T-helper 17 cell (primary cell): ENCODE results near the gene ELF1. TPM values are rescaled to one million over a fixed set of nuclear protein-coding genes. Genes with fewer than 3 reads are reported as not detected.

Source experiments
- ATAC-seq: fragments of 150-1000 bp; cut with Tn5 transposase; 2 replicates; pipeline ENCODE4 v1.10.0; 2021; ENCODE audit warnings: mild to moderate bottlenecking, moderate library complexity
- DNase-seq, 3 donors: peaks; one replicate each; pipeline versions ENCODE4 v3.0.0 to v3.0.0-alpha.2; 2020 to 2021
- H3K9me3 ChIP-seq: one replicate; pipeline ENCODE4 v1.7.0; 2013; ENCODE audit warnings: low read length, mild to moderate bottlenecking; ENCODE audit not compliant: control insufficient read depth, poor library complexity, severe bottlenecking
- H3K27ac Mint-ChIP-seq: one replicate; pipeline ENCODE4 v1.8.0; 2022; ENCODE audit warnings: mild to moderate bottlenecking, moderate library complexity, mixed read lengths
- H3K27me3 Mint-ChIP-seq: one replicate; pipeline ENCODE4 v1.8.0; 2022; ENCODE audit warnings: mixed read lengths
- H3K36me3 Mint-ChIP-seq: one replicate; pipeline ENCODE4 v1.8.0; 2022; ENCODE audit warnings: low read depth, mixed read lengths
- H3K4me1 Mint-ChIP-seq: one replicate; pipeline ENCODE4 v1.8.0; 2022; ENCODE audit warnings: mild to moderate bottlenecking, mixed read lengths
- H3K4me3 Mint-ChIP-seq: one replicate; pipeline ENCODE4 v1.8.0; 2022; ENCODE audit warnings: mild to moderate bottlenecking, moderate library complexity, mixed read lengths
- total RNA-seq, 4 donors: library from RNA in 2 of 4; stranded (reverse) in 2 of 4; gene quantifications; one replicate each; pipeline ENCODE4 v1.2.3 and lab custom pipeline; 2022 to 2026

ELF1 gene
- total RNA-seq, 2 donors from 2014 or later = 197 to 232 TPM

DNA sequence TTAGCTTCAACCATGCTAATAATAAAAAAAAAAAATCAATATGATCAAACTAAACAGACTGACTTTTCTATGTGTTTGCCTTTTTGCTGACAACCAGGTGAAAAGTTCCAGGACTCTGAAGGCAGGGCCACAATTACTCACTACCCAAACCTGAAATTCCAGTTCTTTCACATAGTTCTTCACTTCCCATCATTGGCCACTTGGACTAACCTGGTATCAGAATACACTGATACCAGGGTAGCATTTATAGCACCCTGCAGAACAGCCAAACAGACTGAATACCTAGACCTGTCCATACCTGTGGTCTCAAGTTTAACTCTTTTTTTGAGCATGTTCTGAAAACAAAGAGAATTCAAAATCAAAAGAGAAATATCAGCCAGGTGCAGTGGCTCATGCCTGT lies 25.1 kb downstream of the ELF1 start:
- H3K4me1 Mint-ChIP-seq = peaks cover 41% of the 10 kb centered on the region
- peak overlapping the region; percentile 57 for H3K4me3 Mint-ChIP-seq
- DNase-seq (no peak), ATAC-seq (peak; percentile 27)
- H3K27me3 Mint-ChIP-seq = no peaks in the 10 kb centered on the region
- H3K36me3 Mint-ChIP-seq = peaks cover under 1% of the 10 kb centered on the region
- no peaks in the 10 kb centered on the region for H3K9me3 ChIP-seq
- H3K27ac Mint-ChIP-seq = peak overlapping the region; percentile 93

DNA sequence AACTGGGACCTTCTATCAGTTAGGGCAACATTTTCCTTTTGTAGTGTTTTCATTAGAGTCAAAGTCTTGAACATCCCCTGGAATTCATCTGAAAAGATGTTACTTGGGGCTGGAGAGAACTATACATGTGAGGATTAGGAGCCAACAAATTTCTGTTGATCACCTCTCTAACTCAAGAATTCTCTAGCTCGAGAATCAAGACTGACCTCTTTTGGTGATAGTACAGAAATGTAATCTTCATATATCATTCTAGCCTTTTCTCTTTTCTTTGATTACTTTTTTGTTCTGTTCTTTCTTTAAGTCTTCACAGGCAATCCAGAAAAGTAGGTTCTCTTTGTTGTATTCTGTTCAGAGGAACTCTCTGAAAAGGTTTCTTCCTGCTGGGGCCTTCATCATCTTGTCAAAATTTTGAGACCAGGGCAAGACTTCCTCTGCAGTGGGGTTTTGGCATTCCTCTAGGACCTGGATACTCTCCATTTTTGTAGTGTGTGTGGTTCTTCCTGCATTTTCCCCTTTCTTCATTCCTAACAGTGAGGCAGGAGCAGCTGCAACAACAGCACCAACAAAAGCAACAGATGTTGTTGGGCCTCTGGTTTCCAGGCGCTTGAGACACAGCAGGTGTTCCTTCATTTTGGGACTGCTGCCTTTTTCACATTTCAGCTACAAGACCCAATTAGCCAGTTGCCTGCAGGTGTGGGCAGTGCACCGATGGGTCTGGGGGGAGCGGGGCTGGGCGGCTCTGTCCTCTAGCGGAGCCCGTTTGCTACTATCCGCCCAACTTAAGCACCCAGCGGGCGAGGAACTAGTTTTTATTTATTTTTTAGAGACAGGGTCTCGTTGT lies 26.2 kb downstream of the ELF1 start:
- no peaks in the 10 kb centered on the region for H3K36me3 Mint-ChIP-seq
- peak; percentile 54 for ATAC-seq

DNA sequence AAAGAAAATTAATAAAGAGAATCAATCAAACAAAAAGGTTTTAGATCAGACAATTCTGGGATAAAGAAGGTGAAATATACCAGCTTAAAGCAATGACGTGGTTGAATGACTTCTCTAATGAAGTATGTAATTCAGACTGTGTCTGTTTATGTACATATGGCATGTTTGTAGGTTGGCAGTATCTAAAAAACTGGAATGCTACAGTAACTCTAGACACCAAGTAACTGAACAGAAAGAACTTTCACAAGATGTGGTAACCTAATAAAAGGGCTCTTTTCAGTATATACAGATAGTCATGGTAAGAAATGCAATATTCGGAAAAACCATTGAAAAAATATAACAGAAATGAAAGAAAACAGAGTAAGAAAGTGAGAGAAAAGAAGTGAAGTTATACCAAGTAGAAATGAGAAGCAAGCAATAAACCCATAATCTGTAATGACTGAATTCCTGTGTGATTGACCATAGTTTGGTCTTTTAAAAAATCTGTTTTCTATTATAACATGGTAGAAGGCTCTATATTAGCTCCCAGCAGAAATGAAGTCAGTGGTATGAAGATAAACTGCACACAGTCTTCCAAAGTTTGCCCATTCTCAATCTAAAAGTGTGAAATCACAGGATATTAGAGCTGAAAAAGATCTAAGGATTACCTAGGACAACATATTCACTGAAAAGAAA lies 31.4 kb downstream of the ELF1 start:
- ATAC-seq (no peak), DNase-seq (no peak)
- Mint-ChIP-seq H3K4me1 (peaks cover 50% of the 10 kb centered on the region), H3K27ac (peak overlapping the region; percentile 88), H3K4me3 (peak overlapping the region; percentile 55), H3K36me3 (no peaks in the 10 kb centered on the region), H3K27me3 (no peaks in the 10 kb centered on the region)
- no peaks in the 10 kb centered on the region for H3K9me3 ChIP-seq

More for the DNA sequence above, 26.2 kb downstream of the ELF1 start:
- H3K9me3 ChIP-seq = no peaks in the 10 kb centered on the region
- peak overlapping the region; percentile 93 for H3K27ac Mint-ChIP-seq
- H3K4me1 Mint-ChIP-seq = peaks cover 46% of the 10 kb centered on the region
- DNase-seq = no peak
- H3K27me3 Mint-ChIP-seq = no peaks in the 10 kb centered on the region
- peak overlapping the region; percentile 69 for H3K4me3 Mint-ChIP-seq

DNA sequence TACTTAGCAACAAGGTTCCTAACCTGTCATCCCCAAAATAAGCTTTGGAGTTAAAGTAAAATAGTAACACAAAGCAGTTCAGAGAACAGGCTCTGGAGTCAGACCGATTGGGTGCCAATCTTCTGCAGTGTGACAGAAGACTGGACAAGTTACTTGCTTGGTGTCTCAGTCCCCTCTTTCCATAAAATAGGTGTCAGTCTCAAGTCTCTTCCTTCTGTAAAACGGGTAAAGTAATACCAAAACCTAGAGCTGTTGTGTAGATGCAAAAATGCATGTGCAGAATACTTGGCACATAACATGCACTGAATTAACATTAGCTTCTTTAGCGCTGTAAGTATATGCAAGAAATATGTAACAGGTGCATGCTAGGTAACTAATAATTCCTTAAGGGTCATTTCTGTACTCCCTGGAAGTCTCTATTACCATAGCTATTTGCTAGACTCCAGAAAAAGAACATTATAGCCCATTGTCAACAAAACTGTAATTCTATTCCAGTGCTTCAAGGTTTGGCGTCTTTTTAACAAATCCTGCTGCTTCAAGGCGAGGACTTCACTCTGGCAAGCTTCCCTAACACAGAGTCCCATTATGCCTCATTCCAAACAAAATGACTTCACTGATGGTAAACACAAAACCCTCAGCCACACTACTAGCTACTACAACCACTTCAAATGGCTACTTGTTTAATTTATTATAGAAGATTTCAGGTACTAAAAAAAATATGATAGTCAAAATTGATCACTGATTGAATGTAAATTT lies 32.8 kb downstream of the ELF1 start:
- no peaks in the 10 kb centered on the region for H3K36me3 Mint-ChIP-seq
- H3K27ac Mint-ChIP-seq = peak overlapping the region; percentile 98
- H3K4me1 Mint-ChIP-seq = peaks cover 45% of the 10 kb centered on the region
- peak overlapping the region; percentile 89 for H3K4me3 Mint-ChIP-seq
- no peaks in the 10 kb centered on the region for H3K27me3 Mint-ChIP-seq
- ATAC-seq = no peak
- no peak for DNase-seq
- H3K9me3 ChIP-seq = no peaks in the 10 kb centered on the region

DNA sequence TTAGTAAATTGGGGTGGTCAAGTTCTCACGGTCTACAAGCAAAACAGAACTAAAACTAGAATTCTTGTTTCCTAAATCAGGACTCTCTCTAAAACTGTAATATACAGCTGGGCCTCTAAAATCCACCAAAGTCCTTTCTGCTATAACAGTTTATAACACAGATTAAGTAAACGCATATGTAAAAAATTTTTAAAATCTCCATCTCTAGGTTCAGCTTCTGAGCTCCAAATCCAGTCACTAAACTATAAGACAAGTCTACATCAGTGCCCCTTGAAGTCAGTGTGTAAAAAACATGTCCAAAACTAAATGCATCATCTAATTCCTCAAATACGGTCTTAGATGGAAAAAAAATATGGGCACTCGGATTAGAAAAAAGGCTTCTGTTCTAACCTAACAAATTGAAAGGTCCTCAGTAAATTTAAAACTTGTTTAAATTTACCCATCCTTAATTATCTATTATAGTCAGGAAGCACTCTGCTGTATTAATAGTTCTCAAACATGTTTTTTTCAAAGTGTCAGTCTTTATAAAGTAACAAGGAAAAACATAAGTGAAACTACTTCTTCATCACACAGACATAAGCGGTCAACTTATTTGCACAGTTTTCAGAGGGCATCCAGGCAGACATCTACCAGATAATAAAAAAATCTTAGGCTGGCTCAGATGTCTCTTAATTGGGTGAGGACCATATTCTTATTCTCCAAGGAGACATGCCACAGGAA lies 33.6 kb downstream of the ELF1 start:
- Mint-ChIP-seq H3K36me3 (no peaks in the 10 kb centered on the region), H3K4me3 (peak overlapping the region; percentile 89), H3K27ac (peak overlapping the region; percentile 98), H3K27me3 (no peaks in the 10 kb centered on the region), H3K4me1 (peaks cover 46% of the 10 kb centered on the region)
- ATAC-seq = no peak
- no peak for DNase-seq
- no peaks in the 10 kb centered on the region for H3K9me3 ChIP-seq

DNA sequence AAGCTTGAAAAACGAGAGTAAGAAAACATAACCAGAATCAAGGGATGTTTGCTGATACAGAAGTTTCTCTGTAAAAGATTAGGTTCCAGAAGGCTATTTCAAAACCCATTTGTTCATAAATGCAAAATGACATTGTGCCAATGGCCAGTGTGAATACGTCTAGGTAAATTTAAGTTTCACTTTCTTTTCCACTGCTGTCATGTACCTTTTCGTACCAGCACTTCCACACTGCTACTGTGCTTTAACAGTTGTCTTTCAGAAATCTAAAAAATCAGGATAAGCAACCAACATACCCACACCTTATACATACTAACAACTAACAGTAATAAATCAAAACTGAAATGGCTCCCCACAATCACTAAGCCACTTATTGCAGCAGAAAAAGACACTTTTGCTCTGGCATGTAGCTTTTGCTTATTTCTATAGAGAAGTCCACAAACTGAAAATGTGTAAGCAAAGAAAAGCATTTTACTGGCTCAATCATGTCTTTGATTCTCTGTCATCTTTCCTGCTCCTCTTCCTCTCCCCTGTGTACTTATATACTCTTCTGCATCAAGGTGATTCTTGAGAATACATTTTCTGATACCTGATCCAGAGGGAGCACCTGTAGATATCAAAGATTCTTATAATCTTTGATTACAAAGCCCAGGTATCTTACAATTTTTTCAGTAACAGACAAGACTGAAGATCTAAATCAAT lies 34.3 kb downstream of the ELF1 start:
- H3K4me1 Mint-ChIP-seq = peaks cover 48% of the 10 kb centered on the region
- ATAC-seq = peak; percentile 49
- DNase-seq = no peak
- H3K9me3 ChIP-seq = no peaks in the 10 kb centered on the region
- peak overlapping the region; percentile 89 for H3K4me3 Mint-ChIP-seq
- no peaks in the 10 kb centered on the region for H3K27me3 Mint-ChIP-seq
- peak overlapping the region; percentile 98 for H3K27ac Mint-ChIP-seq
- no peaks in the 10 kb centered on the region for H3K36me3 Mint-ChIP-seq

DNA sequence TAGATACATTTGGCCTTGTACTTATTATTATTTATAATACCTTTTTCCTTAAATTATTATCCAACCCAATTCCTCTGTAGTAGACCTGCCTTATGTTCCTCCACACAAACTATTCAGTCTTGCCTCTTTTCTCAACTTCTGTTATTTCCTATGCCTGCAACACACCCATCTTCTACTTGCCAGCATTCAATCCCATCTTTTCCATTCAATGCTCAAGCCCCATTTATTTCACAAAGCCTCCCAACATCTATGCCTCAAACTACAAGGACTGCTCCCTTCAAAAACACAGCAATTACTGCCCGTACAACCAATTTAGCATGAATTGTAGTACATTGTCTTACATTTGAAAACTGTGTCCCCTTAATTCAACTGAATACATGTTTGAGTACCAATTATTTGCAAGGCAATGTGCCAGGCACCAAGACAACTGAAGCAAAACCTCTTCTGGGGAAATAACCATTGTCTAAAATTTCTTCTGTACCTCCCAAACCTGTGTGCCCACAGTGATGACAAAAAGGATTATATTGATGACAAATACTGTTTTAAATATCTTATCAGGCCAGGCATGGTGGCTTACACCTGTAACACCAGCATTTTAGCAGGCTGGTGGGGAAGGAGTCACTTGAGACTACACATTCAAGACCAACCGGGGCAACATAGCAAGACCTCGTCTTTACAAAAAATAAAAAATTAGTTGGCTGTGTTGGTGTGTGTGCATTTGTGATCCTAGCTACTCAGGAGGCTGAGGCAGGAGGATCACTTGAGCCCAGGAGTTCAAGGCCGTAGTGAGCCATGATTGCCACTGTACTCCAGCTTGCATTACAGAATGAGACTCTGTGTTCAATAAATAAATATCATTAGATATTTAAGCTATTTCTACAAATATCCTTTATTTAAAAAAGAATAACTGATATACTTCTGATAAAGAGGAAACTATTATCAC lies 35.1 kb downstream of the ELF1 start:
- H3K27ac Mint-ChIP-seq = peak overlapping the region; percentile 98
- H3K27me3 Mint-ChIP-seq = no peaks in the 10 kb centered on the region
- ATAC-seq (peak; percentile 37), DNase-seq (no peak)
- no peaks in the 10 kb centered on the region for H3K9me3 ChIP-seq
- peaks cover 52% of the 10 kb centered on the region for H3K4me1 Mint-ChIP-seq
- H3K36me3 Mint-ChIP-seq = peaks cover 4% of the 10 kb centered on the region
- H3K4me3 Mint-ChIP-seq = peak overlapping the region; percentile 97

DNA sequence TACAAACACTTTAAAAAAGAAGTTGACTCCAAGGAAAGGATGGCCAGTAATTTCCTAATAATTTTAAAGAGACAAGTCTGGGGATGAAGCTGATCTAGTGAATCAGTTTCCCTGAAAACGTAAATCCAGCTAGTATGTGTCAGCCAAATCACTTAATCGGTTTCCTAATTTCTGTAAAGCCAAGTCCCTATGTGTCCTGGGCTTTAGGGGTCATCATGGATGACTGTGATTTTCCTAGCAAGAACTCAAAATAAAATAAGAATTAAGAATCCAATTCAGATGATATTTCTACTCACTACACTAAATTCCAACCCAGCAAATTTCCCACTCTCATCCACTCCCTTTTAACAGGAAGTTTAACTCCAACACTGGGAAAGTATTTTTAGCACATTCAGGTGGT lies 35.9 kb downstream of the ELF1 start:
- ATAC-seq = no peak
- Mint-ChIP-seq H3K4me1 (peaks cover 51% of the 10 kb centered on the region), H3K4me3 (peak overlapping the region; percentile 97), H3K27ac (peak overlapping the region; percentile 98), H3K36me3 (peaks cover 4% of the 10 kb centered on the region), H3K27me3 (no peaks in the 10 kb centered on the region)
- H3K9me3 ChIP-seq = no peaks in the 10 kb centered on the region
- no peak for DNase-seq

DNA sequence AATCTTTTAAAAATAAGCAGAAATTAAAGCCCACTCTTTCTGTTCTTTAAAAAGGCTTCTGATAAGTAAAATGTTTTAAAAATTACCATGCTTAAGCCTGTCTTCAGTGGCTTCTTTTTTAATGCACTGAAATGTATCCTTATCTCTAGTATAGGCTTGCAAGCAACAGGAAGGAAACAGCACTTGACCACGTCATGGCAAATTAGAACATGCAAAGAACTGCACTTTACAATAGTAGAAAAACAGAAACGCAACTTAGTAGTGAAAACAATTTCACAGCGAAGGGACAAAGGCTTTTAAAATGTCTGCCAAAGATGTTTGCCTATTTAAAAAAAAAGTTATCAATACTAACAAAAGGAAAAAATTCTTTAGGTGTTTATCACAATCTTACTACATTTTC lies 36.3 kb downstream of the ELF1 start:
- Mint-ChIP-seq H3K4me3 (peak overlapping the region; percentile 97), H3K36me3 (peaks cover 4% of the 10 kb centered on the region), H3K27ac (peak overlapping the region; percentile 98), H3K4me1 (peaks cover 52% of the 10 kb centered on the region), H3K27me3 (no peaks in the 10 kb centered on the region)
- ATAC-seq (peak; percentile 71), DNase-seq (no peak)
- H3K9me3 ChIP-seq = no peaks in the 10 kb centered on the region

DNA sequence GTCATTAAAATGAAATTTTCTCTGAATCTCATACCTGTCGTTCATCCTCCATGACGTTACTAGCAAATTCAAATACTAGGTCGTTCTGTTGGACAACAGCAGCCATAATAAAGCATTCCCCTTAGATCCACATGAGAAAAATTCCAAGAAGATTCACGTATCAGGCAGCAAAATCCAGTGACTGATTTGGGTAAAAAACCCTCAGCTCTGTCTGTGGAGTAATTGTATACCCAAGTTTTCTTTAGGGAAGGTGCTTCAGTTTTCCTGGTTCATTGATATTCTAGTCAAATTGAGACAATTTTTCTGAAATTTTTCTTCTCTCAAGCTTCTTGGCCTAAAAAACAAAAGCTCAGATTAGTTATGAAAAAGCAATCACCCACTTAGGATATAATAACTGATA lies 37.2 kb downstream of the ELF1 start:
- no peak for DNase-seq
- no peak for ATAC-seq
- Mint-ChIP-seq H3K27me3 (no peaks in the 10 kb centered on the region), H3K36me3 (peaks cover 4% of the 10 kb centered on the region), H3K4me3 (peak overlapping the region; percentile 97), H3K27ac (peak overlapping the region; percentile 98), H3K4me1 (peaks cover 56% of the 10 kb centered on the region)
- no peaks in the 10 kb centered on the region for H3K9me3 ChIP-seq

DNA sequence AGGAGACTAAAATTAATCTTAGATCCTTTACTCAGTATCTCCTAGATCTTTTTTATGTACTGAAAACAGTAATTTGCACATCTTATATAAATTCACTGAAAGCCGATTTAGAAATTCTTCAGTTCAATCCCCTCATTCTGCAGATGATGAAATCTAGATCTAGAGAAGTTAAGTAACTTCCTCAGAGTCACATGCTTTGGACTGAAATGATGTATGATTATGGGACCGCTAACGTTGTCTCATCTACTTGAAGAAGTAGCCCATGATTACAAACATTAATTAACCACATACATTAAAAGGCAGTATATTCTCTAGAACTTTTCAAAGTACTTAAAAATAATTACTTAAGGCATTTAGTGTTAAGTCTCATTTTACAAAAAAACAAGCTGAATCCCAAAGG lies 37.8 kb downstream of the ELF1 start:
- H3K4me3 Mint-ChIP-seq = peak overlapping the region; percentile 97
- no peaks in the 10 kb centered on the region for H3K27me3 Mint-ChIP-seq
- H3K36me3 Mint-ChIP-seq = peaks cover 4% of the 10 kb centered on the region
- no peak for DNase-seq
- ATAC-seq = no peak
- H3K9me3 ChIP-seq = no peaks in the 10 kb centered on the region
- H3K27ac Mint-ChIP-seq = peak overlapping the region; percentile 98
- peaks cover 59% of the 10 kb centered on the region for H3K4me1 Mint-ChIP-seq
